B cell (primary cell): ENCODE results near the gene PLEKHA8. TPM values are rescaled to one million over a fixed set of nuclear protein-coding genes. Genes with fewer than 3 reads are reported as not detected.

Source experiments
- ATAC-seq: fragments of 200-7000 bp; cut with Tn5 transposase; one replicate; pipeline ENCODE4 v1.10.0; 2021; ENCODE audit warnings: low read depth, mild to moderate bottlenecking, moderate number of reproducible peaks, moderate library complexity
- CTCF ChIA-PET: fragments of 350-600 bp; sonication (Branson Sonifier 250); formaldehyde crosslinking; loops from one replicate; lab custom pipeline; 2021; ENCODE audit warnings: antibody characterized with exemption, inconsistent platforms; lab: Charles Lee
- POLR2A ChIA-PET: fragments of 350-600 bp; sonication (Branson Sonifier 250); formaldehyde crosslinking; loops from one replicate; lab custom pipeline; 2021; ENCODE audit warnings: antibody characterized with exemption; lab: Charles Lee
- DNase-seq: peaks from one replicate; pipeline ENCODE4 v3.0.0; 2013
- H2AFZ ChIP-seq: 2 replicates; pipeline ENCODE4 v1.6.1; 2012; ENCODE audit warnings: mild to moderate bottlenecking, low read depth, low read length; ENCODE audit not compliant: insufficient read depth, poor library complexity, severe bottlenecking
- H3K27ac ChIP-seq, 2 donors: 1 replicate in 1 of 2; 2 replicates in 1 of 2; pipeline ENCODE4 v1.5.1; 2012 to 2013; ENCODE audit warnings: low read length in 2 of 2, mild to moderate bottlenecking in 2 of 2, moderate library complexity in 1 of 2
- H3K27me3 ChIP-seq, 4 experiments: fragments of 200-600 bp in 1 of 4; sonication (generic) in 1 of 4; replicated peaks in 1 of 4; 1 replicate in 2 of 4; 2 replicates in 2 of 4; pipeline versions ENCODE4 v1.6.1 to v1.7.0; 2013 to 2016; ENCODE audit warnings: low read length in 3 of 4, mild to moderate bottlenecking in 2 of 4, mixed read lengths in 1 of 4, moderate library complexity in 1 of 4; ENCODE audit not compliant: insufficient read depth in 4 of 4, control insufficient read depth in 3 of 4; ENCODE audit errors: control extremely low read depth in 1 of 4
- H3K36me3 ChIP-seq, 2 experiments: replicated peaks in 1 of 2; 1 replicate in 1 of 2; 2 replicates in 1 of 2; pipeline versions ENCODE4 v1.6.1 to v1.7.1; 2013; ENCODE audit warnings: low read length in 1 of 2; ENCODE audit not compliant: insufficient read depth in 2 of 2, control insufficient read depth in 1 of 2; ENCODE audit errors: control extremely low read depth in 1 of 2, extremely low read depth in 1 of 2
- H3K4me1 ChIP-seq, 2 donors: fragments of 200-600 bp in 1 of 2; sonication (generic) in 1 of 2; 1 replicate in 1 of 2; 2 replicates in 1 of 2; pipeline versions ENCODE4 v1.5.1 to v1.6.1; 2013 to 2017; ENCODE audit warnings: low read length in 2 of 2; ENCODE audit not compliant: control insufficient read depth in 2 of 2, insufficient read depth in 2 of 2
- H3K4me2 ChIP-seq: replicated peaks from 2 replicates; pipeline ENCODE3; 2012; ENCODE audit warnings: mild to moderate bottlenecking, low read depth, low read length; ENCODE audit not compliant: poor library complexity, severe bottlenecking
- H3K4me3 ChIP-seq, 5 experiments: fragments of 200-600 bp in 1 of 5; sonication (generic) in 1 of 5; 1 replicate in 3 of 5; 2 replicates in 2 of 5; pipeline versions ENCODE4 v1.5.1 to v1.7.0; 2011 to 2016; ENCODE audit warnings: low read length in 4 of 5, mild to moderate bottlenecking in 4 of 5, low read depth in 2 of 5, control low read depth in 1 of 5, moderate library complexity in 1 of 5; ENCODE audit not compliant: insufficient read depth in 1 of 5; ENCODE audit errors: control extremely low read depth in 1 of 5, extremely low read depth in 1 of 5
- H3K79me2 ChIP-seq: fragments of 200-600 bp; sonication (generic); one replicate; pipeline ENCODE4 v1.6.0; 2016; ENCODE audit warnings: low read length; ENCODE audit not compliant: control insufficient read depth, insufficient read depth
- H3K9ac ChIP-seq: fragments of 200-600 bp; sonication (generic); 2 replicates; pipeline ENCODE4 v1.6.1; 2017; ENCODE audit warnings: mild to moderate bottlenecking, low read length, moderate library complexity
- H3K9me3 ChIP-seq, 3 donors: one replicate each; pipeline versions ENCODE4 v1.6.1 to v1.7.1; 2013; ENCODE audit warnings: low read length in 2 of 3; ENCODE audit not compliant: control insufficient read depth in 2 of 3, insufficient read depth in 1 of 3; ENCODE audit errors: control extremely low read depth in 1 of 3
- H4K20me1 ChIP-seq: 2 replicates; pipeline ENCODE4 v1.6.0; 2012; ENCODE audit warnings: mild to moderate bottlenecking, low read length; ENCODE audit not compliant: insufficient read depth, control insufficient read depth, poor library complexity, severe bottlenecking
- H3K27ac Mint-ChIP-seq: one replicate; pipeline ENCODE4 v1.8.0; 2021; ENCODE audit warnings: mixed read lengths
- H3K27me3 Mint-ChIP-seq: one replicate; pipeline ENCODE4 v1.8.0; 2021; ENCODE audit warnings: mixed read lengths
- H3K4me1 Mint-ChIP-seq: one replicate; pipeline ENCODE4 v1.8.0; 2021; ENCODE audit warnings: mixed read lengths
- H3K4me3 Mint-ChIP-seq: one replicate; pipeline ENCODE4 v1.8.0; 2021; ENCODE audit warnings: mixed read lengths
- H3K9me3 Mint-ChIP-seq: one replicate; pipeline ENCODE4 v1.8.0; 2022; ENCODE audit warnings: mixed read lengths; ENCODE audit not compliant: insufficient read depth
- EZH2 ChIP-seq: IDR thresholded peaks from 2 replicates; pipeline ENCODE4 v1.6.1; 2012; ENCODE audit warnings: borderline replicate concordance, low read depth, mild to moderate bottlenecking, moderate library complexity, low read length; ENCODE audit not compliant: insufficient read depth, poor library complexity, severe bottlenecking
- intact Hi-C: fragments of 100-400 bp; cut with micrococcal nuclease; formaldehyde crosslinking; loops from one replicate; pipeline ENCODE4 v1.10.0; 2022
- polyA plus RNA-seq: library from polyadenylated mRNA; depleted of rRNA; stranded (reverse); fragments of >200 nt; gene quantifications from 2 replicates; pipeline ENCODE4 v1.2.3, GENCODE V29; 2012
- total RNA-seq, 2 donors: library from RNA; stranded (reverse); fragments of 120-200 nt in 1 of 2; gene quantifications; 1 replicate in 1 of 2; 2 replicates in 1 of 2; pipeline versions ENCODE4 v1.2.3 to v1.2.4, GENCODE V29; 2013 to 2022
- TF ChIP-seq, protein P1 (sequence below): fragments of 200-600 bp; IDR thresholded peaks from one replicate; pipeline ENCODE4 v1.8.0; 2022; ENCODE audit warnings: antibody characterized with exemption, mild to moderate bottlenecking

The PLEKHA8 gene
- total and polyA plus RNA-seq, 2 donors (not counting 1 experiment from before 2014, with no cell fraction given), result 1.7 to 10.5 TPM

DNA sequence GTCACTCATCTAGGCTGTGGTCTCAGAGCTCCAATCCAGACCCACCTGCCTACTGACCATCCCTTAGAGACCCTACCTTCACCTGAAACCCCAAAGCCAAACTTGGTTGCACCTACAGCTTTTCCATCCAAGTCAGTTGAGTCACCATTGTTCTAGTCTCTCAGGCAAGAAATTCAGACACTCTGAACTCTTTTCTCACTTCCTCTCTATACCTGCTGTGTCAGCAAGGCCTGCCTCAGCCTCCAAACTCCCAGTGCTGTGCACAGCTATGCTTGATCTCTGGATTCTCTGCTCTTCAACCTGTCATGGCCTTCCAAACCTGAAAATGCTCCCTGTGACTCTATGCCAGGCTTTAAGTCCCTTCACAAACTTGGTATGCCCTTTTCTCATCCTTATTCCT lies 59.2 kb downstream of the PLEKHA8 start:
- no peak overlapping the region for H3K4me2 ChIP-seq
- H3K36me3 ChIP-seq, result peaks cover 0 to 2% of the 10 kb centered on the region in 2 experiments
- no peaks in the 10 kb centered on the region for H3K27me3 ChIP-seq
- no peak overlapping the region for H2AFZ ChIP-seq
- H3K27ac ChIP-seq, result no peak overlapping the region
- H3K9me3 ChIP-seq, result no peaks in the 10 kb centered on the region
- TF ChIP-seq EZH2, result no peak
- TF ChIP-seq, protein P1, sequence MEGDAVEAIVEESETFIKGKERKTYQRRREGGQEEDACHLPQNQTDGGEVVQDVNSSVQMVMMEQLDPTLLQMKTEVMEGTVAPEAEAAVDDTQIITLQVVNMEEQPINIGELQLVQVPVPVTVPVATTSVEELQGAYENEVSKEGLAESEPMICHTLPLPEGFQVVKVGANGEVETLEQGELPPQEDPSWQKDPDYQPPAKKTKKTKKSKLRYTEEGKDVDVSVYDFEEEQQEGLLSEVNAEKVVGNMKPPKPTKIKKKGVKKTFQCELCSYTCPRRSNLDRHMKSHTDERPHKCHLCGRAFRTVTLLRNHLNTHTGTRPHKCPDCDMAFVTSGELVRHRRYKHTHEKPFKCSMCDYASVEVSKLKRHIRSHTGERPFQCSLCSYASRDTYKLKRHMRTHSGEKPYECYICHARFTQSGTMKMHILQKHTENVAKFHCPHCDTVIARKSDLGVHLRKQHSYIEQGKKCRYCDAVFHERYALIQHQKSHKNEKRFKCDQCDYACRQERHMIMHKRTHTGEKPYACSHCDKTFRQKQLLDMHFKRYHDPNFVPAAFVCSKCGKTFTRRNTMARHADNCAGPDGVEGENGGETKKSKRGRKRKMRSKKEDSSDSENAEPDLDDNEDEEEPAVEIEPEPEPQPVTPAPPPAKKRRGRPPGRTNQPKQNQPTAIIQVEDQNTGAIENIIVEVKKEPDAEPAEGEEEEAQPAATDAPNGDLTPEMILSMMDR, result no peak
- no peaks in the 10 kb centered on the region for H4K20me1 ChIP-seq
- DNase-seq (no peak), ATAC-seq (no peak)
- no peak overlapping the region for H3K9ac ChIP-seq
- H3K4me3 ChIP-seq, result no peak overlapping the region
- Mint-ChIP-seq H3K27me3 (no peaks in the 10 kb centered on the region), H3K4me1 (no peaks in the 10 kb centered on the region), H3K4me3 (no peak overlapping the region), H3K27ac (no peak overlapping the region), H3K9me3 (no peaks in the 10 kb centered on the region)
- intact Hi-C loops, result no loop called here
- H3K79me2 ChIP-seq, result no peaks in the 10 kb centered on the region
- ChIA-PET POLR2A (no interaction called here), CTCF (no interaction called here)
- H3K4me1 ChIP-seq, result no peaks in the 10 kb centered on the region

DNA sequence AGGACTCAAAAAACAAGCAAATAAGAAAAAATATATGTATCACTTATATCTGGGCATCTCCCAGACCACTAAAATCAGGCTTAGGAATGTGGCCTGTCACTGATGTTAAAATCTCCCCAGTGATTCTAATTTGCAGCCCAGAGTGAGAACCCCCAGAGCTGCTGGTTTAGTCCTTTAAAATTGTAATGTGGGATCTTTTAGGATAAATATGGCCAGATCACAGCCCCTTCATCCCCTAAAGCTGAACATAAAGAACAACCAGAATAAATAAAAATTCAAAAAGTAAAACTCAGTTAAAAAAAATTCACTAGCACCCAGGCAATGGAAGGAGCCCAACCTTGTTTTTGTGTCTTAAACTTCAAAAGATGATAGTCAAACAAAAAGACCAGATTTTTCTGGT lies 60.1 kb downstream of the PLEKHA8 start:
- Histone ChIP-seq H3K79me2 (no peaks in the 10 kb centered on the region), H3K27me3 (no peaks in the 10 kb centered on the region), H3K4me1 (no peaks in the 10 kb centered on the region), H3K27ac (no peak overlapping the region), H2AFZ (no peak overlapping the region), H3K9ac (no peak overlapping the region), H4K20me1 (no peaks in the 10 kb centered on the region), H3K4me2 (no peak overlapping the region), H3K4me3 (no peak overlapping the region), H3K36me3 (peaks cover 0 to under 1% of the 10 kb centered on the region in 2 experiments), H3K9me3 (no peaks in the 10 kb centered on the region)
- ChIA-PET POLR2A (interaction anchor here (0.7 kb wide), 1 partner anchor 351 kb away, joined by 4 read pairs; no protein-coding TSS in a partner anchor), CTCF (no interaction called here)
- ATAC-seq (no peak), DNase-seq (no peak)
- H3K4me1 Mint-ChIP-seq, result no peaks in the 10 kb centered on the region
- TF ChIP-seq EZH2, result no peak
- TF ChIP-seq, protein P1, result no peak
- intact Hi-C loops, result no loop called here
- no peaks in the 10 kb centered on the region for H3K27me3 Mint-ChIP-seq
- no peak overlapping the region for H3K27ac Mint-ChIP-seq
- no peaks in the 10 kb centered on the region for H3K9me3 Mint-ChIP-seq
- H3K4me3 Mint-ChIP-seq, result no peak overlapping the region
